ENCODE data around the gene UNCX.
"Not testable (repeated sequence)": the region's sequence is repeated elsewhere in the genome, so short reads cannot be mapped to it uniquely, and the experiment has no call there.

Gene UNCX
- total RNA-seq = 0 reads per million in 3 experiments

DNA sequence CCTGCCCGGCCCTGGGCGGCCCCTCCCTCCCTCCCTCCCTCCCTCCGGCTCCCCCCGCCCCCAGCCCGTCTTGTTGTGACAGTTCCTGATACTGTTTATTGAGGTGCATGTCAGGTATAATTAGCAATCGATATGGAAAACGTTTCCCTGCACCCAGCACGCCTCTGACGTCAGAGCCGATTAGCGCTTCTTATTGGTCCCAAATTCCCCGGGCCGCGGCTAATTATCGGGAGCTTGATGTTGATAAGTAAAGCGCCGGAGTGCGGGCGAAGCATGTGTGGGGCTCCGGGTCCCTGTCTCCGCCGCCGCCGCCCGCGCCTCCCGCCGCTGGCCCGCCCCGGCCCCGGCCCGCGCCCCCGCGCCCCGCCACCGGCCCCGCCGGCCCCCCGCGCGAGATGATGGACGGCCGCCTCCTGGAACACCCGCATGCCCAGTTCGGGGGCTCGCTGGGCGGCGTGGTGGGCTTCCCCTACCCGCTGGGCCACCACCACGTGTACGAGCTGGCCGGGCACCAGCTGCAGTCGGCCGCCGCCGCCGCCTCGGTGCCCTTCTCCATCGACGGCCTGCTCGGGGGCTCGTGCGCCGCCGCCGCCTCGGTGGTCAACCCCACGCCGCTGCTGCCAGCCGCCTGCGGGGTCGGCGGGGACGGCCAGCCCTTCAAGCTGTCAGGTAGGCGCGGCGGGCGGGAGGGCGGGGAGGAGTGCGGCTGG, at the start of gene UNCX:
Gene UNCX, plus strand, starts transcription at position 250 of the 710 bp plus-strand sequence. Its CDS starts 146 bp downstream, at position 396.
- no peak for DNase-seq

DNA sequence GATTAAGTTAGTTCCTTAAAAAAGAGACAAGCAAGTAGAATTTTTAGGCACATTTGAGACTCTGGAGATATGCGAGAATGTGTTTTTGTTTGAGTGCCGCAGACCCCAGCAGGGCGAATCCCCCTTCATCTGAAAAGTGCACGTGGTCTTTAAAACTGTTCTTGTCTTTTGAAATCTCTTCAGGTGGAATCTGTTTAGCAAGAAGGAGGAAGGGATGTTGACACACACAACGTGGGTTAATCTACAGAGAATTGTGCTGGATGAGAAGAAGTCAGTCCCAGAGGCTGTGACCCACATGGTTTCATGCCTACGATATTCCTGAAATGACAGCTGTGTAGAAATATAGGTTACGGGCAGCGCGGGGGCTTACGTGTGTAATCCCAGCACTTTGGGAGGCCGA, 45.5 kb upstream of the UNCX start:
- no peak for DNase-seq

DNA sequence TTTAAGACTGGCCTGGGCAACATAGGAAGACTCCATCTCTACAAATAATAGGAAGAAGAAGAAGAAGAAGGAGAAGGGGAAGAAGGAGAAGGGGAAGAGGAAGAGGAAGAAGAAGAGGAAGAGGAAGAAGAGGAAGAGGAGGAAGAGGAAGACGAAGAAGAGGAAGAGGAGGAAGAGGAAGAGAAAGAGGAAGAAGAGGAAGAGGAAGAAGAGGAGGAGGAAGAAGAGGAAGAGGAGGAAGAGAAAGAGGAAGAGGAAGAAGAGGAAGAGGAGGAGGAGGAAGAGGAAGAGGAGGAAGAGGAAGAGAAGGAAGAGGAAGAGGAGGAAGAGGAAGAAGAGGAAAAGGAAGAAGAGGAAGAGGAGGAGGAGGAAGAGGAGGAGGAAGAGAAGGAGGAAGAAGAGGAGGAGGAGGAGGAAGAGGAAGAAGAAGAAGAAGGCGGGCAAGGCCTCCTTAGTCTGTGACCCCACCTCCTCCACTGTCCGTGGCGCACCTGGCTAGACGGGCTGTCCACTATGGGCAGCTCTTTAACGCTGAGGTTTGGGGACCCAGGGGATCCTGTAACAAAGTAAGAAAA, 43.9 kb upstream of the UNCX start:
- DNase-seq = no peak

DNA sequence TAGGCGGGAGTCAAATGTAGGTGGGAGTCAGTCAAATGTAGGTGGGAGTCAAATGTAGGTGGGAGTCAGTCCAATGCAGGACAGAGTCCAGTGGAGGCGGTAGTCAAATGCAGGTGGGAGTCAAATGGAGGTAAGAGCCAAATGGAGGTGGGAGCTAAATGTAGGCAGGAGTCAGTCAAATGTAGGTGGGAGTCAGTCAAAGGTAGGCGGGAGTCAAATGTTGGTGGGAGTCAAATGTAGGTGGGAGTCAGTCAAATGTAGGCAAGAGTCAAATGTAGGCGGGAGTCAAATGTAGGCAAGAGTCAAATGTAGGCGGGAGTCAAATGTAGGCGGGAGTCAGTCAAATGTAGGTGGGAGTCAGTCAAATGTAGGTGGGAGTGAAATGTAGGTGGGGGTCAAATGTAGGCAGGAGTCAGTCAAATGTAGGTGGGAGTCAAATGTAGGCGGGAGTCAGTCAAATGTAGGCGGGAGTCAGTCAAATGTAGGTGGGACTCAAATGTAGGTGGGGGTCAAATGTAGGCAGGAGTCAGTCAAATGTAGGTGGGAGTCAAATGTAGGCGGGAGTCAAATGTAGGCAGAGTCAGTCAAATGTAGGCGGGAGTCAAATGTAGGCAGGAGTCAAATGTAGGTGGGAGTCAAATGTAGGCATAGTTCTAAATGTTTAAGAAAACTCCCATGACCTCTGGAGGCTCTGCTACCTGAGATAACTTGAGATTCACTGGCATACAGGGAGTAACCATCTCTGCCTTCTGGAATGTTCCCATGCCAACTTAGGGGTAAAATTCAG, 42.5 kb upstream of the UNCX start:
- no peak for DNase-seq

GRCh38 chr7:1192171-1192676, 40.4 kb upstream of the UNCX start:
- no peak for DNase-seq

- DNase-seq = no peak
These were observed 38.9 kb upstream of the UNCX start for GRCh38 chr7:1193593-1194424.

- not testable (repeated sequence) for DNase-seq
These were observed 36.2 kb upstream of the UNCX start for GRCh38 chr7:1196441-1196840.

DNA sequence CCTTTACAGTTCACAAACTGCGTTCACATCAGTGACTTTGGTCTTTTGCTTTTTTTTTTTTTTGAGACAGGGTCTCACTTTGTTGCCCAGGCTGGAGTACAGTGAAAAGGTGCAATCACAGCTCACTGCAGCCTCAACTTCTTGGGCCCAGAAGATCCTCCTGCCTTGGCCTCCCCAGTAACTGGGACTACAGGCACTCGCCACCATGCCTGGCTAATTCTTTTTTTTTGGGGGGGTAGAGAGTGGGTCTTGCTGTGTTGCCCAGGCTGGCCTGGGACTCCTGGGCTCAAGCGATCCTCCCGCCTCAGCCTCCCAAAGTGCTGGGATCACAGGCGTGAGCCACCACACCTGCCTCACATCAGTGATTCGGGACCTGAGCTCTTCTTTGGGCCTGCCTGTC, 35.7 kb upstream of the UNCX start:
- DNase-seq = no peak

- no peak for DNase-seq
These were observed 34.6 kb upstream of the UNCX start for GRCh38 chr7:1197997-1198625.

- no peak for DNase-seq
These were observed 32.6 kb upstream of the UNCX start for GRCh38 chr7:1200045-1200444.

DNA sequence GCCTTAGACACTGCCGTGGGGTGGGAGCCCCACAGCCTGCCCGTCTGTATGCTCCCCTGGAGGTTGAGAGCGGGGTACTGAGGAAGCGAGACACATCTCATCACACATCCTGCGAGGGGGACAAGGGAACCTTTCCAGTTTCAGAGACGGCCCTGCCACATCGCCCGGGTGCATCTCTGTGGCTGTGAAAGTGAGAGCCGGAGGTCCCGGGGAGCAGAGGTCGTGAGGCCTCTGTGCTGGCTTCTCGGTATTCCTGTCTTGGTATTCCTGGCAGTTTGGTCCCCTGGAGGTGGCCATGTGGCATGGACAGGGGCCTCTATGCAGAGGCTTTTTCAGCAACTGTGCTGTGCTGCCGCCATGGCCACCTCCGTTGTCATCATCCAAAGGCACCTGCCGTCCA, 30.8 kb upstream of the UNCX start:
- DNase-seq = no peak

DNA sequence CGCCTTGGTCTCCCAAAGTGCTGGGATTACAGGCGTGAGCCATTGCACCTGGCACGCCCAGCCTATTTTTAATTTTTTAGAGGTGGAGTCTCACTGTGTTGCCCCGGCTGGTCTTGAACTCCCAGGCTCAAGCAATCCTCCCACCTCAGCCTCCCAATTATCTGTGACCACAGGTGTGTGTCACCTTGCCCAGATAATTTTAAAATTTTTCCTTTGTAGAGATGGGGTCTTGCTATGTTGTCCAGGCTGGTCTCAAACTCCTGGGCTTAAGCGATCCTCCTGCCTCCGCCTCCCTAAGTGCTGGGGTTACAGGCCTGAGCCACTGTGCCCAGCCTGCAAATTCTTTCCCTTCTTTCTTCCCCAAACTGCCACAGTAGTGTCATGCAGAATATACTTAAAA, 29.8 kb upstream of the UNCX start:
- DNase-seq = not testable (repeated sequence)

- no peak for DNase-seq
These were observed 28.1 kb upstream of the UNCX start for GRCh38 chr7:1204460-1205140.

- not testable (repeated sequence) for DNase-seq
These were observed 26.9 kb upstream of the UNCX start for GRCh38 chr7:1205742-1206141.

- no peak for DNase-seq
These were observed 23.6 kb upstream of the UNCX start for GRCh38 chr7:1209097-1209496.

- DNase-seq = no peak
These were observed 22.2 kb upstream of the UNCX start for GRCh38 chr7:1210321-1210978.

DNA sequence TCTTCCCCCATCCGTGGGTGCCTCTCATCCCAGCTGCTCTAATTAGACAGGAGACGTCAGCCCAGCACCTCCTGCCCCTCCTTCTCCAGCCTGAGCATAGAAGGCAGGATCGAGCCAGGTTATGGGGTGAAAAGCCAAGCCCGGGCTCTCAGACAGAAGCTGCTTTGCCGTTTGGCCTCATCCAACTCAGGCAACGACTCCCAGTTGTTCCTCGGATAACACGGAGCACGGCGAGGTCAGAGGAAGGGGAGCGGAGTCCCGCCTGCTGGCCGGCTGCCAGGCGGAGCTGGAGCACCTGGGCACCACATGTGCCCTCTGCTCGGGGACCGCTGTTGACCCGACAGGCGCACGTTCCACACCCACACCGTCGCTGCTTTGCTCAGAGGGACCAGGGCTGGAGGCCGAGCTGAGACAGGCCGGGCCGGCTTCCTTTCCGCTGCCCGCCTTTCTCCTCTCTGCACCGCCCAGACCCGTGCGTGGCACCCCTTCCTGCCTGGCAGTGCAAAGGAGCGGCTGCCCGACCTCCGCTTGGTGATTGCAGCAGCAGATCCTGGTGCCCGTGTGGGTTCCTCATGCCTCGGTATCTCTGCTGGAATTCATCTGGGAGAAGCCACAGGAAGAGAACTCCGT, 21.6 kb upstream of the UNCX start:
- DNase-seq = no peak

DNA sequence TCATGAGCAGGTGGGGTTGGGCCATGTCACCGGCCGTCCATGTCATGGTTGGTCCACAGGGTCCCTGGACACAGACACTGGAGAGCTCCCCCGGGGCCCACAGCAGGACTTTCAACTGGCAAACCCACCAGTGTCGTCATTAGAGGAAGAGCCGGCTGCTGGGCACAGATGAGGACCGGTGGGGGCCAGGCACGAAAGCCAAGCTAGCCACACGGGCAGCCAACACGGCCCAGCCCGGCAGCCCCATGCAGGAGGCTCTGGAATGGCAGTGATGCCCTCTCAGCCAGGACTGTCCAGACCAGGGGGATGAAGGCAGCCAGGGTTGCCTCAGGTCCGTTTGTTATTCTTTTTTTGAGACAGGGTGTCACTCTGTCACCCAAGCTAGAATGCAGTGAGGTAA, 21.1 kb upstream of the UNCX start:
- DNase-seq = no peak

GRCh38 chr7:1212025-1212424, 20.6 kb upstream of the UNCX start:
- not testable (repeated sequence) for DNase-seq

DNA sequence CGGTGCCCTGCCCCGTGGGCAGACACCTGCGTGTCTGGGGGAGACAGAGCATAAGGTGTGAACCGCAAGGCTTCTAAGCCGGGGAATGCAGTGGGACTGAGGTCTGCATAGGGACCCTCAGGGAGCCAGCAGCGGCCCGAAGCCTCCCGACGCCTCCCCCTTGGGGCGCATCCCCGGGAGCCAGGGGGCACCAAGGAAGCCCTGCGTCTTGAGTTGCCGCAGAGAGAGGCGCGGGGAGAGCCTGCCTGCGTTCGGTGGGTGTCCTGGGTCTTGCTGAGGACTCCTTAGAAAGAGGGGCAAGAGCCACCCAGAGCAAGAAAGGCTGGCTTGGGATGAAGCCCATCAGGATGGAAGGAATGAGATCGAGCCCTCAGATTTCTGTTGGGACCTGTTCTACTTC, 18.2 kb upstream of the UNCX start:
- DNase-seq = no peak
